PC-9 (cell line): ENCODE measurements around the gene ZFAND6.

ENCODE experiments used
- CTCF ChIP-seq: fragments of 200-600 bp; sonication (generic); conservative IDR thresholded peaks from 2 replicates; pipeline ENCODE4 v1.6.1; 2017; ENCODE audit warnings: mixed run types, antibody characterized with exemption, mild to moderate bottlenecking, moderate library complexity
- EZH2 ChIP-seq: fragments of 200-600 bp; sonication (generic); IDR thresholded peaks from 2 replicates; pipeline ENCODE4 v1.8.0; 2017; ENCODE audit warnings: antibody characterized with exemption, low read depth

GRCh38 chr15:80058044-80058443 lies 1.4 kb upstream of the ZFAND6 start:
- TF ChIP-seq EZH2 (no peak), CTCF (no peak)
